GM23338 (cell line): ENCODE data around the gene FASTK.

Experiments used
- CREB1 ChIP-seq: fragments of 250-450 bp; sonication (Bioruptor Pico); IDR thresholded peaks from 2 replicates; pipeline ENCODE4 v1.5.0; 2020; ENCODE audit warnings: low read depth, mild to moderate bottlenecking, moderate library complexity
- EZH2 ChIP-seq: fragments of 200-600 bp; sonication (generic); IDR thresholded peaks from one replicate; pipeline ENCODE4 v1.8.0; 2017; ENCODE audit warnings: antibody characterized with exemption, mild to moderate bottlenecking, low read depth; ENCODE audit not compliant: unreplicated experiment
- EZH2phosphoT487 ChIP-seq: fragments of 200-600 bp; sonication (generic); IDR thresholded peaks from one replicate; pipeline ENCODE4 v1.8.1; 2018; ENCODE audit warnings: antibody characterized with exemption; ENCODE audit not compliant: unreplicated experiment
- JUNB ChIP-seq: IDR thresholded peaks from one replicate; pipeline ENCODE4 v1.6.1; 2016; ENCODE audit warnings: antibody characterized with exemption; ENCODE audit not compliant: unreplicated experiment
- POLR2AphosphoS5 ChIP-seq: IDR thresholded peaks from 2 replicates; pipeline ENCODE4 v1.6.1; 2016; ENCODE audit warnings: antibody characterized with exemption, low read depth
- REST ChIP-seq: IDR thresholded peaks from one replicate; pipeline ENCODE4 v1.6.1; 2018; ENCODE audit warnings: antibody characterized with exemption; ENCODE audit not compliant: unreplicated experiment
- STAT1 ChIP-seq: IDR thresholded peaks from one replicate; pipeline ENCODE4 v1.6.1; 2016; ENCODE audit warnings: antibody characterized with exemption; ENCODE audit not compliant: unreplicated experiment
- ZNF114 ChIP-seq: fragments of 250-450 bp; sonication (Bioruptor Pico); IDR thresholded peaks from 2 replicates; pipeline ENCODE4 v1.5.0; 2020; ENCODE audit warnings: mild to moderate bottlenecking, moderate library complexity
- ZNF462 ChIP-seq: fragments of 250-450 bp; sonication (Bioruptor Pico); IDR thresholded peaks from 2 replicates; pipeline ENCODE4 v1.5.0; 2020; ENCODE audit warnings: mild to moderate bottlenecking, moderate library complexity
- TF ChIP-seq, protein P1 (sequence below), 2 experiments: fragments of 200-600 bp in 1 of 2; sonication (generic) in 1 of 2; conservative IDR thresholded peaks; 2 replicates each; pipeline versions ENCODE4 v1.5.1 to v1.6.1; 2016 to 2017; ENCODE audit warnings: antibody characterized with exemption in 2 of 2, low read depth in 2 of 2, mild to moderate bottlenecking in 2 of 2, moderate library complexity in 1 of 2
- TF ChIP-seq, protein P2 (sequence below): IDR thresholded peaks from 2 replicates; pipeline ENCODE4 v1.6.1; 2016; ENCODE audit warnings: antibody characterized with exemption

DNA sequence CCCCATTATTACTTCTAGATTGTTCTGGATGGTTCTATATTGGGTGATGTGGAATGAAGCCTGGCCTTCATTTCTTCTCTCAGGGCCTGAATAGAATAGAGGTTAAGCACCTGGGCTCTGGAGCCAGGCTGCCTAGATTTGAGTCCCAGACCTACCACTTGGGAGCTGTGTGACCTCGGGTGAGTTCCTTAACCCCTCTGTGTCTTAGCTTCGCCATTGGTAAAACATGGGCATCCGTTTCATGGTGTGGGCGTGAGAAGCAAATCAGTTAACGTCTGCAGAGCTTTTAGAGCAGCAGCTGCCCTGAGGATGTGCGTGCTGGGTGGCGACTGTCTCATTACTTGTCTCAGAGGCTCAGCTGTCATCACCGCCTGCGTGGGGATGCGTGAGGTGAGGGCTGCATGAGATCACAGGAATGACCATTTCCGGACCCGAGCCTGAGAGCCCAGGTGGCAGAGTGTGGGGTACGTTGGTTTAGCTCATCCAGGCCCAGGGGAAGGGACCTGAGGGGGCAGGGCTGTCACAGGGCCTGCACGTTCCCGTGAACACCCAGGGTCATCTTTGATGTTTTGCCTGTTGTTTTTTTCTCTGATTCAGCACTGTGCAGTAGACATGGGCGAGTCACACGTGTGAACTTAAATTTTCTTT is 15.3 kb upstream of the FASTK start:
- TF ChIP-seq, protein P1, sequence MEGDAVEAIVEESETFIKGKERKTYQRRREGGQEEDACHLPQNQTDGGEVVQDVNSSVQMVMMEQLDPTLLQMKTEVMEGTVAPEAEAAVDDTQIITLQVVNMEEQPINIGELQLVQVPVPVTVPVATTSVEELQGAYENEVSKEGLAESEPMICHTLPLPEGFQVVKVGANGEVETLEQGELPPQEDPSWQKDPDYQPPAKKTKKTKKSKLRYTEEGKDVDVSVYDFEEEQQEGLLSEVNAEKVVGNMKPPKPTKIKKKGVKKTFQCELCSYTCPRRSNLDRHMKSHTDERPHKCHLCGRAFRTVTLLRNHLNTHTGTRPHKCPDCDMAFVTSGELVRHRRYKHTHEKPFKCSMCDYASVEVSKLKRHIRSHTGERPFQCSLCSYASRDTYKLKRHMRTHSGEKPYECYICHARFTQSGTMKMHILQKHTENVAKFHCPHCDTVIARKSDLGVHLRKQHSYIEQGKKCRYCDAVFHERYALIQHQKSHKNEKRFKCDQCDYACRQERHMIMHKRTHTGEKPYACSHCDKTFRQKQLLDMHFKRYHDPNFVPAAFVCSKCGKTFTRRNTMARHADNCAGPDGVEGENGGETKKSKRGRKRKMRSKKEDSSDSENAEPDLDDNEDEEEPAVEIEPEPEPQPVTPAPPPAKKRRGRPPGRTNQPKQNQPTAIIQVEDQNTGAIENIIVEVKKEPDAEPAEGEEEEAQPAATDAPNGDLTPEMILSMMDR (conservative IDR thresholded peaks at IDR 0.05; ENCODE audit: low read depth in 2 of 2), result no peak
- TF ChIP-seq JUNB (no peak), EZH2 (no peak), POLR2AphosphoS5 (no peak), EZH2phosphoT487 (no peak), CREB1 (CRISPR knock-in tag) (no peak), REST (no peak), STAT1 (no peak), ZNF462 (CRISPR knock-in tag) (no peak), ZNF114 (CRISPR knock-in tag) (no peak)
- TF ChIP-seq, protein P2, sequence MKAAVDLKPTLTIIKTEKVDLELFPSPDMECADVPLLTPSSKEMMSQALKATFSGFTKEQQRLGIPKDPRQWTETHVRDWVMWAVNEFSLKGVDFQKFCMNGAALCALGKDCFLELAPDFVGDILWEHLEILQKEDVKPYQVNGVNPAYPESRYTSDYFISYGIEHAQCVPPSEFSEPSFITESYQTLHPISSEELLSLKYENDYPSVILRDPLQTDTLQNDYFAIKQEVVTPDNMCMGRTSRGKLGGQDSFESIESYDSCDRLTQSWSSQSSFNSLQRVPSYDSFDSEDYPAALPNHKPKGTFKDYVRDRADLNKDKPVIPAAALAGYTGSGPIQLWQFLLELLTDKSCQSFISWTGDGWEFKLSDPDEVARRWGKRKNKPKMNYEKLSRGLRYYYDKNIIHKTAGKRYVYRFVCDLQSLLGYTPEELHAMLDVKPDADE, result no peak
